ENCODE measurements around the gene EPHX1.

EPHX1 gene

GRCh38 chr1:225842788-225843425 lies 33.0 kb downstream of the EPHX1 start:
- no peak for DNase-seq (ENCODE audit: low read depth)

- DNase-seq (ENCODE audit: low read depth) = no peak
These were observed 33.5 kb downstream of the EPHX1 start for GRCh38 chr1:225843426-225843795.

DNA sequence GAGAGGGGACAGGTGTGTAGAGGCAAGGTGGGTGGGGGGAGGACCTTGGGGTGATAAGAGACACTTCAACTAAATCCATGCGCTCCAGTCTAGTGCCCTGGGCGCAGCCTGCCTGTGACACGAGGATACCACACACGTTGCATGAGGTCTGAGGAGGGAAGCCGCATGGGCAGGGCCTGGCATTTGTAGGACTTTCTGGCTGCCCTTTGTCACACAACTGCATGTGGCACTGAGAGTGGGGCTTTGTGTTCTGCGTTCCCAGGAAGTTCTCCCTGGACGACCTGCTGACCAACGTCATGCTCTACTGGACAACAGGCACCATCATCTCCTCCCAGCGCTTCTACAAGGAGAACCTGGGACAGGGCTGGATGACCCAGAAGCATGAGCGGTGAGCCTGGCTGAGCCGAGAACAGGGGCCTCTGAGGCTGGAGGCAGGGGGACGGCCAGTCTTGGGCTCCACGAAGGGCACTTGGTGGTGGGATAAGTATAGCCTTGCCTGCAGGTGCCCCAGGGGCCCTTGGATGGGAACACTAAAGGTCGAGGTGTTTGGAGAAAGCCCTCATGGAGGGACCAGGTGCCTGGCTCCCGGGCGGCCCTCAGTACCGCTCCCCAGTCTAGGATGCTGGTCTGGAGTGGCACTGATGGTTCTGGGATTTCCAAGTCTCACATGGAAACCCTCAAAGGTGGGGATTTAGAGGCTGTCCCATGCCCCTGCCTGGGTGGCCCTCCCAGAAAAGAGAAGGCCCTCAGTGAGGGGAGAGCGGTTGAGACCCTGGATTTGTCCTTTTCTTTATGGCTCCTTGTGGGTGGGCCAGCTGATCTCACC lies 34.5 kb downstream of the EPHX1 start:
- no peak for DNase-seq (ENCODE audit: low read depth)

GRCh38 chr1:225845097-225845496 lies 35.2 kb downstream of the EPHX1 start:
- DNase-seq (ENCODE audit: low read depth) = no peak

DNA sequence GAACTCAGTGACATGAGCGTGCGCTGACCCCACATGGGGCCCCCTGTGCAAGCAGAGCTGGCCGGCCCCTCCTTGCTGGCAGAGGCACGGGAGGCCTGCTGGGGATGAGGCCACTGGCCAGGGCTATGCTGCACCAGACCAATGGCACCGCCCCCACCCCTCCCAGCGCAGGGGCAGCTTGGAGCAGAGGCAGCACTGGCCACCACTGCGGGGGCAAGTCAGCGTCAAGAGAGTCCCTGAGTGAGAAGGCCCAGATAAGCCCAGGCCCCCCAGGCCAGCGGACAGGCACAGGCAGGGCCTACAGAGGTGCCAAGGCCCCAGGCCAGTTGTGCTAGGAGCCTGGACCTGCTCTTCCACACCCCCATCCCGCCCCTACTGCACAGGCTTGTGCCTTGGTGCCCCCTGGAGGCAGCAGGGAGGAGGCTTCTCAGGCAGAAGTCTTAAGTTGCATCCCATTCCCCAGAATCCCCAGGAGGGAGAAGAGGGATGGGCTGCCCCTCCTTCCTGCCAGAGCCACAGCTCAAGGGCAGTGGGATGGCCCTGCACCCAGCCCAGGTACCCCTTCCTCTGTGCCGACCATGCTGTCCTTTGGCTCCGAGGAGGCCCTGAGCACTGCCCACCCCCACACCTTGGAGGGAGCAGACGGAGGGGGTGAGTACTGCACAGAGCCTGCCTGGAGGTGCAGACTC lies 35.8 kb downstream of the EPHX1 start:
- peak; percentile 34 for DNase-seq (ENCODE audit: low read depth)

- DNase-seq (ENCODE audit: low read depth) = no peak
These were observed 36.7 kb downstream of the EPHX1 start for GRCh38 chr1:225846331-225847310.

- no peak for DNase-seq (ENCODE audit: low read depth)
These were observed 37.7 kb downstream of the EPHX1 start for GRCh38 chr1:225847610-225848009.

- DNase-seq (ENCODE audit: low read depth) = no peak
These were observed 38.4 kb downstream of the EPHX1 start for GRCh38 chr1:225848030-225848955.

DNA sequence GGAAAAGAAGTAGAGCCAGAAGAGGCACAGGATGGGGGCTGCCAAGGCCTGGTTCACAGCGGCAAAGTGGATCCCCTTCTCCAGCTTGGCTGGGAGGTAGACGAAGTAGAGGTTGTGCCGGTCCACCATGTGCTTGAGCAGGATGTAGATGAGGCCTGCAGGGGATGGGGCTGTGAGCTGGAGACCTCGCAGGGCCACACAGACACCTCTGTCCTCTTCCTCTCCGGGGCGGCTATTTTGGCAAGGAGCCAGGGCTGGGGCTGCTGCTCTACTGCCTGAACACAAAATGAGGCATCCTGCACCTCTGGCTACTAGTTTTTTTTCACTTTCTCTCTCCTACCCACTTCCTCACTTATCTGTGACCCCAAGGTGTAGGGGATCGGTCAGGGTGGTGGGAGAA lies 40.0 kb downstream of the EPHX1 start:
- DNase-seq (ENCODE audit: low read depth) = no peak

GRCh38 chr1:225850370-225850769 lies 40.4 kb downstream of the EPHX1 start:
- no peak for DNase-seq (ENCODE audit: low read depth)

DNA sequence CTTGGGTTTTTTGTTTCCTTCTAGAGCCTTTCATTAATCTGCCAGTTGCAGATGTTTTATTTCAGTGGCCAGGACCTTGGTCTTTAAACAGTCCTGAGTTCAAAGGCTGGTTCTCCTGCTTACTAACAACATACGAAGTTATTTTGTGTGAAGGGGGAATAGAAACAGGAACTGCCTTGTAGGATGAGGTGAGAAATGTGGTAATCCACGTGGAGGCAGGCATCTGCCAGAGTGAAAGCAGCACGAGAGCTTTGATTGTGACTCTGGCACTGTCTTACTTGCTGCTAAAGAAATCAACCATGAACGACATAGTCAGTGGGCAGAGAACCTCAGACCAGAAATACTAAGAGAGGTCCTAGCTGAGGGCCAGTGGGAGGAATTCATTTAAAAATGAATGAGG lies 41.9 kb downstream of the EPHX1 start:
- no peak for DNase-seq (ENCODE audit: low read depth)

DNA sequence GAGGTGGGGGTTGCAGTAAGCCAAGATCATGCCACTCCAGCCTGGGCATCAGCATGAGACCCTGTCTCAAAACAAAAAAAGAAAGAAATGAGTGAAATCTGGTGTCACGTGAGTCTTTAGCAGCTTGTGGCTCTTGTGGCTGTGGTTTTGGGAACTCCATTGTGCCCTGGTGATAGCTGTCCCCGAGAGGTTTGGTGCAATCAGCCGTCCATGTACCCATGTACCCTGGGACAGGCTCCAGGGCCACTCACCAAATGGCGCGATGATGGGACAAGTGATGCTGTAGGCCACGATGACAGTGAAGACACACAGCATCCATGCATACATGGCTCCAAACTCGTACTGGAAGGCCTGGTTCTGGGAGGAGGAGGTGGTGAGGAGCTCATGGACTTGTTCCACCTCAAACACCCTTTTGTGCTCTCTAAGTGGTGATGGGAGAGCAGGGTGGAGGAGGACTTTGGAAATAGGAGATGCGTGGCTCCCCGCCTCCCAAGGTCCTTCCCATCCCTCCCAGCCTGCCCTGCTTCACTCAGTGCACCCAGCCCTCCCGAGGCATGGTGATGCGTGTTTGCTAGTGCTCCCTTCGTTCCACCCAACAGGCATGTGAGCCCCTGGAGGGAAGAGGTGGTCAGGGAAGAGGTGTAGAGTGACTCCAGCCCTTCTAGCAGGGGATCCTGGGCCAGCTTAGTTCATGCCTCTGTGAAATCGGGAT lies 42.6 kb downstream of the EPHX1 start:
- no peak for DNase-seq (ENCODE audit: low read depth)

DNA sequence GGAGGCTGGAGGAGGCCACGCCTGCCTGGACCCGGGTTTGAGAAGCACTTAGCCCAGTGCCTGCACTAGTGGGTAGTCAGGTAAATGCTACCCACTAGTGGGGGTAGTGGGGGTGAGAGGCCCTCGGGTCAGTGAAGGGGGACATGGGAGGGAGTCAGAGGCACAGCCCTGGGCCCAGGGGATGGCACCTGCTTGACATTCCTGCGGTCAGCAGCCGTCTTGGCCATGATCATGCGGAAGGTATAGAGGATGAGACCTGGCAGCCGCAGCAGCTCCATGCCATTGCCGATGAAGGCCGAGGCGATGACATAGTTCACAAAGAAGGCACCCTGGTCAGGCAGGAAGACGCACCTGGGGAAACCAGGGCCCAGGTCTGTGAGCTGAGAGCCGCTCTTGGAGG lies 43.5 kb downstream of the EPHX1 start:
- no peak for DNase-seq (ENCODE audit: low read depth)

DNA sequence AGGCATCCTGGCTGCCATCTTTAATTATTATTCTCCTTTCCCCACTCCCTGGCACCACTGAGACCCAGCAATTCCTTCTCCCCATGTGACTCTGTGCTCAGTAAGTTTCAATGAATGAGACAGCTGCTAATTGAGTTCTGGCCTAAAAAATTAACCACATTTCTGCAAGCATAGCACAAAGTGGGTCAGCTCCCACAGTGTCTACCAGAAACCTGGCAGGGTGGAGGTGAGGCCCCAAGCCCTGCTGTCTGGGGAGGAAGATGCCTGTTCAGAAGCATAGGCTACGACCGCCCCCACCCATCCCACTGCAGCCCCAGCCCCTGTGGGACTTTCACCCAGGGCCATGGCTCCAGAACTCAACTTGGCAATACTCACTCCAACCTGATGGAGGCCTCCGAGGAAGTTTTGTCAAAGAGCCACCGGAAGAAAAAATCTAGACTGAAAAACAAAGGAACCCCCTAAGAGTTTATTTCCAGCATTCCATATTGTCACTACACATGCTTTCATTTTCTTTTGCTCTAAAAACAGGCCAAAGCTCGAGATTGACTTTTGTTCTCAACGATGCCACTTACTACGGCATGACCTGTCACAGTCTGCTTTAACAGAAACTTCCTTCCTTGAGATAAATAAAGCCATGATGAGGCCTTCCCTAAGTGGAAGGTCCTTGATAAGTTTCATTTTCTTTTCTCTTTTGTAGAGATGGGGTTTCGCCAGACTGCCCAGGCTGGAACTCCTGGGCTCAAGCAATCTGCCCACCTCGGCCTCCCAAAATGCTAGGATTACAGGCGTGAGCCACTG lies 45.8 kb downstream of the EPHX1 start:
- no peak for DNase-seq (ENCODE audit: low read depth)

DNA sequence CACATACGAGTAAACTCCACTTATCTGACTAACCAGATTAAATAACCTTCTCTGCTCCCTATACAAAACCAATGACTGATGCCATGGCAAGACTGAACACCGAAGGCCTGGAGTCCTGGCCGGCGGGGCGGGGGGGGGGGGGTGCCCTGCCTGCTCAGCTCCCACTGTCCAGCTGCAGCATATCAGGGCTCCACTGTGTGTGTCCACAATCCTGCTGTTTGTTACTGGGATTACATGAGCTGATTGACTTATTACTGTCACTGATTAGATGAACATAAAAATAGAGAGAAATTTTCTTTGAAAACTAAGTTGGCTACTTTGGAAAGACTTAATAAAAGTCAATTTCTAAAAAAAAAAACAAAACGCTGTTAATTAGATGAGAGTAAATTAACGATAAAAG lies 47.3 kb downstream of the EPHX1 start:
- no peak for DNase-seq (ENCODE audit: low read depth)

DNA sequence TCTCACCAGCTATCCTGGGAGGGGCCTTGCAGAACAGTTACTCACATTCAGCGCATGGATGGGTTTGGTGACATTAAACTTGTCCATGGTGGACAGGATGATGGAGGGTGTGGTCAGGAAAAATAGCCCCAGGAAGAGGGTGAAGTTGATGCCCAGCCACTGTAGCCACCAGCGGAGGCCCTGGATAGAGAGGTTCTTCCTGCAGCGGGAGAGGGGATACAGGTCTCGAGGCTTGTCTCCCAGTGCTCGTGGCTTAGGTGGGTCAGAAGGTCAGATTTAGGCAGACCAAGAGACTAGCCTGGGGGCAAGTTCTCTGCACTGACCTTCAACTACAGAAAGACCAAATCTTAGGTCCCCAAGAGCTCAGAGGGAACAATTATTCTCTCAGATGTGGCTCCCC lies 49.2 kb downstream of the EPHX1 start:
- no peak for DNase-seq (ENCODE audit: low read depth)

GRCh38 chr1:225860107-225860506 lies 50.2 kb downstream of the EPHX1 start:
- DNase-seq (ENCODE audit: low read depth) = no peak

DNA sequence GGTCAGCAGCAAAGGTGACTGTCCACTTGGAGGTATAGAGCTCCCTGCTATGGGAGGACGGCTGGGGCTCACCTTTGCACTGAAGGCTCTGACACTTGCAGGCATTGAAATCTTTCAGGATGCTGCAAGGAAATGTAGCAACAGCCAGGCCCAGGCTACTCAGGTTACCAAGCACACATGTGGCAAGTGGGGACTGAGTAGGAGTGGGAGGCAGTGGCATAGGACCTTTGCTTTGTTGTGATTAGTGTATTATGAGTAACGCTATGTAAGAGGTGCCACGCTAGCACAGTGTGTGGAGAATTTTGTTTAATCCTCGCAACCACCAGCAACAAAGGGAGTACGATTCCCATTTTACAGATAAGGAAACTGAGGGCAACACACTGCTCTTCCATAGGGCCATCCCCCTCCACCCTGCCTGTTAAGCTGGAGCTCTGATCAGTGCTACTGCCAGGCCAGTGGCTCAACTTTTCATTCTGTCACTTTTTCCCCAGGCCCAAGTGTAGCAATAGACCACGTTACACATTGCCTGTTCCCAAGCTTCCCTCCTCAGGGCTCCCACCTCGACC lies 51.0 kb downstream of the EPHX1 start:
- DNase-seq (ENCODE audit: low read depth) = no peak

Measured in non-pigmented ciliary epithelial cell (primary cell).